SK-N-SH (cell line): Measurements from ENCODE around the gene C8A. TPM values are rescaled to one million over a fixed set of nuclear protein-coding genes. Genes with fewer than 3 reads are reported as not detected.

Experiments
- CTCF ChIA-PET: fragments of 300-600, 350-600 bp; formaldehyde crosslinking; extraction: SDS; loops from one replicate; lab custom pipeline; 2021; lab: Yijun Ruan, JAX
- POLR2A ChIA-PET: fragments of 350-600 bp; sonication (Branson Sonifier 250); formaldehyde crosslinking; extraction: SDS; loops from one replicate; lab custom pipeline; 2020; ENCODE audit warnings: antibody characterized with exemption, inconsistent platforms; lab: Yijun Ruan, JAX
- DNase-seq: peaks from one replicate; pipeline ENCODE4 v3.0.0; 2012
- H2AFZ ChIP-seq: fragments of 200-600 bp; sonication (generic); 2 replicates; pipeline ENCODE4 v1.8.1; 2016; ENCODE audit warnings: antibody characterized with exemption, mild to moderate bottlenecking, low read depth
- H3F3A ChIP-seq: fragments of 200-600 bp; sonication (generic); replicated peaks from 2 replicates; pipeline ENCODE3; 2016; ENCODE audit warnings: antibody characterized with exemption, mild to moderate bottlenecking; ENCODE audit not compliant: insufficient read depth
- H3K27ac ChIP-seq, 2 experiments: fragments of 200-500 bp in 1 of 2; fragments of 200-600 bp in 1 of 2; sonication (Bioruptor generic) in 1 of 2; sonication (generic), shearing (Covaris generic) in 1 of 2; 2 replicates each; pipeline versions ENCODE4 v1.5.1 to v1.6.1; 2014 to 2016; ENCODE audit warnings: low read depth in 2 of 2, inconsistent platforms in 1 of 2, low read length in 1 of 2, mild to moderate bottlenecking in 1 of 2, mixed read lengths in 1 of 2
- H3K27me3 ChIP-seq: fragments of 200-600 bp; sonication (generic), shearing (Covaris generic); 2 replicates; pipeline ENCODE4 v1.6.1; 2016; ENCODE audit warnings: mixed run types; ENCODE audit not compliant: insufficient read depth
- H3K36me3 ChIP-seq, 2 experiments: fragments of 200-500 bp in 1 of 2; fragments of 200-600 bp in 1 of 2; sonication (Bioruptor generic) in 1 of 2; sonication (generic) in 1 of 2; replicated peaks in 1 of 2; 2 replicates each; pipeline versions ENCODE3 to v1.5.1; 2014 to 2016; ENCODE audit warnings: low read length in 1 of 2, mild to moderate bottlenecking in 1 of 2; ENCODE audit not compliant: insufficient read depth in 2 of 2, control insufficient read depth in 1 of 2
- H3K4me1 ChIP-seq, 2 experiments: fragments of 200-500 bp in 1 of 2; fragments of 200-600 bp in 1 of 2; sonication (Bioruptor generic) in 1 of 2; sonication (generic), shearing (Covaris generic) in 1 of 2; 2 replicates each; pipeline versions ENCODE4 v1.5.1 to v1.6.1; 2014 to 2016; ENCODE audit warnings: low read depth in 1 of 2, low read length in 1 of 2, mixed run types in 1 of 2; ENCODE audit not compliant: insufficient read depth in 2 of 2, control insufficient read depth in 1 of 2
- H3K4me2 ChIP-seq: fragments of 200-600 bp; sonication (generic), shearing (Covaris generic); 2 replicates; pipeline ENCODE4 v1.6.1; 2017; ENCODE audit warnings: mixed run types
- H3K4me3 ChIP-seq, 2 experiments: fragments of 200-500 bp in 1 of 2; fragments of 200-600 bp in 1 of 2; sonication (Bioruptor generic) in 1 of 2; sonication (generic), shearing (Covaris generic) in 1 of 2; 2 replicates each; pipeline versions ENCODE4 v1.5.1 to v1.8.1; 2014 to 2016; ENCODE audit warnings: low read depth in 2 of 2, inconsistent platforms in 1 of 2, low read length in 1 of 2, mild to moderate bottlenecking in 1 of 2, mixed read lengths in 1 of 2, moderate library complexity in 1 of 2
- H3K79me2 ChIP-seq: fragments of 200-600 bp; sonication (generic); 2 replicates; pipeline ENCODE4 v1.8.1; 2017; ENCODE audit warnings: mild to moderate bottlenecking; ENCODE audit not compliant: insufficient read depth
- H3K9ac ChIP-seq: fragments of 200-600 bp; sonication (generic); 2 replicates; pipeline ENCODE4 v1.6.1; 2017; ENCODE audit warnings: mixed run types
- H3K9me2 ChIP-seq: fragments of 200-600 bp; sonication (generic); 2 replicates; pipeline ENCODE4 v1.6.1; 2017; ENCODE audit warnings: mixed run types
- H3K9me3 ChIP-seq: fragments of 200-600 bp; sonication (generic); 2 replicates; pipeline ENCODE4 v1.6.1; 2017; ENCODE audit warnings: mixed run types, mild to moderate bottlenecking, moderate library complexity
- H4K20me1 ChIP-seq: fragments of 200-600 bp; sonication (generic); 2 replicates; pipeline ENCODE4 v1.6.1; 2017; ENCODE audit warnings: mild to moderate bottlenecking, mixed run types; ENCODE audit not compliant: insufficient read depth
- CHD2 ChIP-seq: fragments of 150-350 bp; IDR thresholded peaks from 2 replicates; pipeline ENCODE4 v1.6.1; 2018; ENCODE audit warnings: low read length; ENCODE audit not compliant: partially characterized antibody
- ELF1 ChIP-seq: IDR thresholded peaks from 2 replicates; pipeline ENCODE4 v1.4.0; 2012
- EP300 ChIP-seq, 2 experiments: IDR thresholded peaks; 2 replicates each; pipeline versions ENCODE4 v1.4.0 to v1.6.1; 2012; ENCODE audit warnings: borderline replicate concordance in 1 of 2, low read depth in 1 of 2, low read length in 1 of 2
- FOSL2 ChIP-seq: IDR thresholded peaks from 2 replicates; pipeline ENCODE4 v1.4.0; 2012; ENCODE audit warnings: low read depth, mild to moderate bottlenecking, moderate library complexity, borderline replicate concordance
- FOXJ3 ChIP-seq: sonication (generic); formaldehyde crosslinking; IDR thresholded peaks from 2 replicates; pipeline ENCODE4 v1.5.1; 2020; ENCODE audit warnings: mild to moderate bottlenecking, missing genetic modification reagents
- GABPA ChIP-seq: IDR thresholded peaks from 2 replicates; pipeline ENCODE4 v1.4.0; 2012; ENCODE audit warnings: low read depth, mild to moderate bottlenecking
- GATA2 ChIP-seq: sonication (generic); formaldehyde crosslinking; IDR thresholded peaks from 2 replicates; pipeline ENCODE4 v1.5.0; 2020; ENCODE audit warnings: mild to moderate bottlenecking, missing genetic modification reagents
- IRF3 ChIP-seq: fragments of 150-350 bp; IDR thresholded peaks from 2 replicates; pipeline ENCODE4 v1.6.1; 2016; ENCODE audit warnings: mild to moderate bottlenecking, low read depth, low read length
- JUND ChIP-seq: IDR thresholded peaks from 2 replicates; pipeline ENCODE4 v1.4.0; 2012
- MAX ChIP-seq: IDR thresholded peaks from 2 replicates; pipeline ENCODE4 v1.4.0; 2012; ENCODE audit warnings: low read depth
- MXI1 ChIP-seq: IDR thresholded peaks from 2 replicates; pipeline ENCODE4 v1.6.1; 2012; ENCODE audit warnings: mild to moderate bottlenecking, low read depth, low read length, improper control_type of control experiment
- NFIC ChIP-seq: IDR thresholded peaks from 2 replicates; pipeline ENCODE4 v1.4.0; 2012; ENCODE audit warnings: borderline replicate concordance
- NRF1 ChIP-seq: IDR thresholded peaks from 2 replicates; pipeline ENCODE4 v1.6.1; 2012; ENCODE audit warnings: low read depth, mild to moderate bottlenecking, low read length
- POLR2AphosphoS5 ChIP-seq: IDR thresholded peaks from 2 replicates; pipeline ENCODE4 v1.6.1; 2012; ENCODE audit warnings: low read depth, low read length
- RAD21 ChIP-seq: IDR thresholded peaks from 2 replicates; pipeline ENCODE4 v1.6.1; 2012; ENCODE audit warnings: mild to moderate bottlenecking, low read length
- RXRA ChIP-seq: IDR thresholded peaks from 2 replicates; pipeline ENCODE4 v1.4.0; 2012; ENCODE audit warnings: low read depth, mild to moderate bottlenecking, borderline replicate concordance
- TAF1 ChIP-seq: IDR thresholded peaks from 2 replicates; pipeline ENCODE4 v1.6.1; 2012; ENCODE audit warnings: low read depth, mild to moderate bottlenecking, low read length, moderate library complexity, borderline replicate concordance
- TCF12 ChIP-seq: IDR thresholded peaks from 2 replicates; pipeline ENCODE4 v1.4.0; 2012
- USF2 ChIP-seq: fragments of 150-350 bp; IDR thresholded peaks from 2 replicates; pipeline ENCODE4 v1.6.1; 2017; ENCODE audit warnings: antibody characterized with exemption, low read length, low read depth, borderline replicate concordance
- WGBS: methylation state at CpG from one replicate; pipeline ENCODE4 v1.1.6; 2017; ENCODE audit warnings: low lambda C conversion rate; 5-methylcytosine and 5-hydroxymethylcytosine counted together
- polyA plus RNA-seq, 3 experiments: library from polyadenylated mRNA; depleted of rRNA; stranded (reverse); fragments of >200 nt; gene quantifications; 2 replicates each; pipeline ENCODE4 v1.2.3, GENCODE V29; 2012

C8A gene
- polyA plus RNA-seq, 1 of the 3 experiments (the other 2 are of a cell fraction): not detected

- TF ChIP-seq USF2 (no peak), POLR2AphosphoS5 (no peak), MXI1 (no peak), NRF1 (no peak), RXRA (no peak), EP300 (IDR thresholded peaks at IDR 0.05; ENCODE audit: borderline replicate concordance in 1 of 2, low read depth in 1 of 2, low read length in 1 of 2) (no peak), RAD21 (no peak)
Observed at GRCh38 chr1:56806804-56807203, 47.8 kb upstream of the C8A start (continued).

GRCh38 chr1:56808410-56808809 lies 46.2 kb upstream of the C8A start:
- no peaks in the 10 kb centered on the region for H3K36me3 ChIP-seq
- H4K20me1 ChIP-seq: no peaks in the 10 kb centered on the region
- H3K4me2 ChIP-seq: no peak overlapping the region
- H3K9ac ChIP-seq: no peak overlapping the region
- 73% methylated on average over 1 of the region's 1 CpG for WGBS
- H3K4me1 ChIP-seq: no peaks in the 10 kb centered on the region; a peak in 1 of 4 replicates
- H3K9me3 ChIP-seq: no peaks in the 10 kb centered on the region
- POLR2A ChIA-PET: no interaction called here
- H3K4me3 ChIP-seq: no peak overlapping the region
- H3F3A ChIP-seq: no peaks in the 10 kb centered on the region
- no peak overlapping the region for H2AFZ ChIP-seq
- H3K27me3 ChIP-seq: no peaks in the 10 kb centered on the region; the same call in 1 of the 2 replicates
- no peak for DNase-seq
- no peaks in the 10 kb centered on the region for H3K9me2 ChIP-seq
- TF ChIP-seq FOXJ3: no peak
- TF ChIP-seq ELF1: no peak
- TF ChIP-seq EP300 (IDR thresholded peaks at IDR 0.05; ENCODE audit: borderline replicate concordance in 1 of 2, low read depth in 1 of 2, low read length in 1 of 2): no peak
- no peak for TF ChIP-seq IRF3
- no peak for TF ChIP-seq GATA2 (CRISPR knock-in tag)
- no peak for TF ChIP-seq CHD2
- no peak for TF ChIP-seq RAD21
- no peak for TF ChIP-seq MAX
- no peak for TF ChIP-seq NFIC
- no peak for TF ChIP-seq JUND
- TF ChIP-seq GABPA: no peak
- no peak for TF ChIP-seq TCF12
- TF ChIP-seq TAF1: no peak
- no peak for TF ChIP-seq MXI1
- no peak for TF ChIP-seq FOSL2
- TF ChIP-seq, all 33 proteins: peak for 0
- CTCF ChIA-PET: interaction anchor here (1.2 to 5.7 kb wide), 4 partner anchors 9 to 1597 kb away, joined by 3 to 39 read pairs (median 3); partner anchors contain the start of gene FYB2
- Histone ChIP-seq H3K27ac (no peak overlapping the region), H3K79me2 (no peaks in the 10 kb centered on the region)
